Neuronal stem cell (in vitro differentiated cells): ENCODE data around the gene AOPEP.

Experiments used
- DNase-seq: peaks from one replicate; pipeline ENCODE4 v3.0.0-alpha.2; 2013; ENCODE audit warnings: low spot score
- H2AFZ ChIP-seq: one replicate; pipeline ENCODE4 v1.6.1; 2013; ENCODE audit warnings: mild to moderate bottlenecking, low read length, inconsistent platforms
- H2AK5ac ChIP-seq: 2 replicates; pipeline ENCODE4 v1.6.1; 2013; ENCODE audit warnings: low read depth, mild to moderate bottlenecking, inconsistent platforms, low read length, moderate library complexity, mixed read lengths
- H2BK120ac ChIP-seq: 2 replicates; pipeline ENCODE4 v1.6.1; 2013; ENCODE audit warnings: low read depth, mild to moderate bottlenecking, inconsistent platforms, low read length, moderate library complexity, mixed read lengths
- H2BK12ac ChIP-seq: one replicate; pipeline ENCODE4 v1.6.1; 2013; ENCODE audit warnings: low read length, inconsistent platforms
- H2BK15ac ChIP-seq: 2 replicates; pipeline ENCODE4 v1.6.1; 2013; ENCODE audit warnings: mild to moderate bottlenecking, low read length, inconsistent platforms, mixed read lengths
- H2BK5ac ChIP-seq: one replicate; pipeline ENCODE4 v1.6.1; 2013; ENCODE audit warnings: inconsistent platforms, mild to moderate bottlenecking, low read length, moderate library complexity
- H3K14ac ChIP-seq: one replicate; pipeline ENCODE4 v1.6.1; 2013; ENCODE audit warnings: low read length, inconsistent platforms
- H3K18ac ChIP-seq: 2 replicates; pipeline ENCODE4 v1.6.1; 2013; ENCODE audit warnings: low read length, inconsistent platforms
- H3K23ac ChIP-seq: 2 replicates; pipeline ENCODE4 v1.6.1; 2013; ENCODE audit warnings: low read depth, mild to moderate bottlenecking, mixed read lengths, low read length, inconsistent platforms; ENCODE audit not compliant: poor library complexity
- H3K27ac ChIP-seq: replicated peaks from 3 replicates; pipeline ENCODE4 v1.5.1; 2013; ENCODE audit warnings: low read length, inconsistent platforms
- H3K27me3 ChIP-seq, 3 experiments: 2 replicates each; pipeline ENCODE4 v1.6.1; 2013; ENCODE audit warnings: low read length in 3 of 3, mild to moderate bottlenecking in 2 of 3, inconsistent platforms in 1 of 3, low read depth in 1 of 3, mixed read lengths in 1 of 3, moderate library complexity in 1 of 3; ENCODE audit not compliant: control insufficient read depth in 3 of 3, insufficient read depth in 3 of 3
- H3K36me3 ChIP-seq, 2 donors: replicated peaks in 1 of 2; 2 replicates each; pipeline ENCODE4 v1.6.1; 2013; ENCODE audit warnings: low read length in 2 of 2; ENCODE audit not compliant: control insufficient read depth in 2 of 2, insufficient read depth in 2 of 2
- H3K4ac ChIP-seq: 2 replicates; pipeline ENCODE4 v1.6.1; 2013; ENCODE audit warnings: inconsistent platforms, mild to moderate bottlenecking, low read length, moderate library complexity
- H3K4me1 ChIP-seq, 2 donors: 1 replicate in 1 of 2; 2 replicates in 1 of 2; pipeline ENCODE4 v1.6.1; 2013; ENCODE audit warnings: low read length in 2 of 2, low read depth in 1 of 2; ENCODE audit not compliant: control insufficient read depth in 2 of 2, insufficient read depth in 1 of 2
- H3K4me2 ChIP-seq: one replicate; pipeline ENCODE4 v1.6.1; 2013; ENCODE audit warnings: mild to moderate bottlenecking, low read length, inconsistent platforms; ENCODE audit not compliant: insufficient read depth, poor library complexity, severe bottlenecking
- H3K4me3 ChIP-seq, 2 donors: 2 replicates each; pipeline ENCODE4 v1.5.1; 2013; ENCODE audit warnings: low read length in 2 of 2, mild to moderate bottlenecking in 2 of 2, inconsistent platforms in 1 of 2, moderate library complexity in 1 of 2
- H3K79me1 ChIP-seq: one replicate; pipeline ENCODE4 v1.6.1; 2013; ENCODE audit warnings: low read depth, mild to moderate bottlenecking, inconsistent platforms, low read length, moderate library complexity
- H3K9ac ChIP-seq: one replicate; pipeline ENCODE4 v1.6.1; 2013; ENCODE audit warnings: mild to moderate bottlenecking, low read depth, low read length, inconsistent platforms; ENCODE audit not compliant: poor library complexity
- H3K9me3 ChIP-seq, 2 donors: replicated peaks in 1 of 2; 2 replicates each; pipeline versions ENCODE3 to v1.6.1; 2013; ENCODE audit warnings: low read length in 2 of 2, mild to moderate bottlenecking in 2 of 2, inconsistent platforms in 1 of 2, low read depth in 1 of 2, mixed read lengths in 1 of 2, moderate library complexity in 1 of 2; ENCODE audit not compliant: control insufficient read depth in 2 of 2, insufficient read depth in 1 of 2
- H4K8ac ChIP-seq: one replicate; pipeline ENCODE4 v1.6.1; 2013; ENCODE audit warnings: low read depth, mild to moderate bottlenecking, inconsistent platforms, low read length, moderate library complexity
- H4K91ac ChIP-seq: one replicate; pipeline ENCODE4 v1.6.1; 2013; ENCODE audit warnings: low read length, low read depth, mild to moderate bottlenecking, inconsistent platforms; ENCODE audit not compliant: poor library complexity
- WGBS, 2 donors: extraction: QIAGEN DNeasy Blood & Tissue Kit; methylation state at CpG; one replicate each; pipeline ENCODE4 v1.1.7; 2013; ENCODE audit warnings: missing lambda C conversion rate in 2 of 2, mixed read lengths in 1 of 2; ENCODE audit not compliant: insufficient read length in 2 of 2, insufficient replicate concordance in 1 of 2; ENCODE audit errors: extremely low coverage in 2 of 2; 5-methylcytosine and 5-hydroxymethylcytosine counted together

AOPEP gene

GRCh38 chr9:95058121-95058785 is 331.8 kb downstream of the AOPEP start:
- no CpG with 5 or more reads among the region's 7 CpGs for WGBS, 2 donors
- H3K27me3 ChIP-seq, result no peaks in the 10 kb centered on the region
- no peak overlapping the region for H2BK5ac ChIP-seq
- H3K79me1 ChIP-seq, result peaks cover 2% of the 10 kb centered on the region
- no peaks in the 10 kb centered on the region for H3K9me3 ChIP-seq
- no peak overlapping the region for H3K14ac ChIP-seq
- no peak overlapping the region for H2AK5ac ChIP-seq
- no peak overlapping the region for H3K27ac ChIP-seq
- no peak overlapping the region for H3K23ac ChIP-seq
- H2BK12ac ChIP-seq, result no peak overlapping the region
- no peak overlapping the region for H3K18ac ChIP-seq
- no peak overlapping the region for H3K4me3 ChIP-seq
- no peak overlapping the region for H3K4ac ChIP-seq
- no peak overlapping the region for H2BK120ac ChIP-seq
- DNase-seq, result no peak
- no peak overlapping the region for H4K8ac ChIP-seq
- peaks cover 3 to 27% of the 10 kb centered on the region in 2 donors for H3K36me3 ChIP-seq
- H3K4me2 ChIP-seq, result no peak overlapping the region
- no peak overlapping the region for H3K9ac ChIP-seq
- H2AFZ ChIP-seq, result no peak overlapping the region
- no peak overlapping the region for H2BK15ac ChIP-seq
- H3K4me1 ChIP-seq, result peaks cover 14 to 33% of the 10 kb centered on the region in 2 donors
- H4K91ac ChIP-seq, result no peak overlapping the region

- Histone ChIP-seq H3K14ac (no peak overlapping the region), H3K4ac (no peak overlapping the region), H3K4me2 (no peak overlapping the region), H3K9ac (no peak overlapping the region), H4K8ac (no peak overlapping the region), H2AK5ac (no peak overlapping the region), H3K23ac (no peak overlapping the region), H4K91ac (no peak overlapping the region), H3K9me3 (no peaks in the 10 kb centered on the region), H3K27ac (no peak overlapping the region), H2AFZ (no peak overlapping the region), H2BK120ac (no peak overlapping the region), H3K36me3 (peaks cover 3 to 34% of the 10 kb centered on the region in 2 donors), H2BK5ac (no peak overlapping the region), H3K27me3 (no peaks in the 10 kb centered on the region), H3K18ac (no peak overlapping the region), H2BK15ac (no peak overlapping the region), H3K79me1 (peaks cover 2% of the 10 kb centered on the region), H2BK12ac (no peak overlapping the region), H3K4me1 (peaks cover 14 to 33% of the 10 kb centered on the region in 2 donors), H3K4me3 (no peak overlapping the region)
- WGBS, 2 donors, result no CpG with 5 or more reads among the region's 7 CpGs
- DNase-seq, result no peak
Measured at GRCh38 chr9:95058795-95059386, 332.4 kb downstream of the AOPEP start.

GRCh38 chr9:95060234-95060633 is 333.7 kb downstream of the AOPEP start:
- Histone ChIP-seq H2AK5ac (no peak overlapping the region), H4K8ac (no peak overlapping the region)
- WGBS, 2 donors, result no CpG with 5 or more reads among the region's 5 CpGs

GRCh38 chr9:95060916-95061315 is 334.4 kb downstream of the AOPEP start:
- Histone ChIP-seq H4K8ac (no peak overlapping the region), H3K4me1 (peaks cover 14% of the 10 kb centered on the region in 2 donors), H3K23ac (no peak overlapping the region), H2BK120ac (no peak overlapping the region), H3K36me3 (peaks cover 3 to 45% of the 10 kb centered on the region in 2 donors), H3K27ac (no peak overlapping the region), H3K79me1 (peaks cover 2% of the 10 kb centered on the region), H3K18ac (no peak overlapping the region), H2BK12ac (no peak overlapping the region), H3K4me3 (no peak overlapping the region), H3K4me2 (no peak overlapping the region), H3K14ac (no peak overlapping the region), H3K9me3 (no peaks in the 10 kb centered on the region), H2BK5ac (no peak overlapping the region), H2AK5ac (no peak overlapping the region), H3K9ac (no peak overlapping the region), H2BK15ac (no peak overlapping the region), H4K91ac (no peak overlapping the region), H2AFZ (no peak overlapping the region), H3K4ac (no peak overlapping the region), H3K27me3 (no peaks in the 10 kb centered on the region)
- no CpG with 5 or more reads among the region's 2 CpGs for WGBS, 2 donors
- DNase-seq, result no peak

More at GRCh38 chr9:95060234-95060633, 333.7 kb downstream of the AOPEP start:
- H3K27me3 ChIP-seq, result no peaks in the 10 kb centered on the region
- no peak overlapping the region for H3K4me2 ChIP-seq
- no peak overlapping the region for H2BK12ac ChIP-seq
- no peak overlapping the region for H4K91ac ChIP-seq
- no peak overlapping the region for H2BK5ac ChIP-seq
- no peaks in the 10 kb centered on the region for H3K9me3 ChIP-seq
- no peak overlapping the region for H3K9ac ChIP-seq
- DNase-seq, result no peak
- no peak overlapping the region for H2BK15ac ChIP-seq
- no peak overlapping the region for H3K14ac ChIP-seq
- no peak overlapping the region for H2AFZ ChIP-seq
- H3K36me3 ChIP-seq, result peaks cover 3 to 40% of the 10 kb centered on the region in 2 donors
- no peak overlapping the region for H3K4me3 ChIP-seq
- H3K4me1 ChIP-seq, result peaks cover 14 to 21% of the 10 kb centered on the region in 2 donors
- no peak overlapping the region for H3K27ac ChIP-seq
- H3K18ac ChIP-seq, result no peak overlapping the region
- no peak overlapping the region for H3K23ac ChIP-seq
- H3K79me1 ChIP-seq, result peaks cover 2% of the 10 kb centered on the region
- no peak overlapping the region for H3K4ac ChIP-seq
- no peak overlapping the region for H2BK120ac ChIP-seq
